ENCODE results near the gene CRYBG1. TPM values are rescaled to one million over a fixed set of nuclear protein-coding genes. Genes with fewer than 3 reads are reported as not detected.
A peak's percentile ranks its signal among the peaks of the same experiment; 100 is the strongest.

CRYBG1 gene
- total RNA-seq, 1 experiment from 2014 or later = 2.9 TPM

GRCh38 chr6:106413016-106413415 lies 52.5 kb downstream of the CRYBG1 start:
- intact Hi-C loops (cut with micrococcal nuclease; ENCODE audit: unreplicated experiment) = no loop called here
- POLR2A ChIA-PET (ENCODE audit: low non-redundant PET) = no interaction called here
- no peak for DNase-seq (ENCODE audit: low spot score)
- H3K4me1 ChIP-seq (ENCODE audit: insufficient read depth, low read length, poor library complexity, severe bottlenecking) = peaks cover 43% of the 10 kb centered on the region
- BruUV-seq (replicated peaks) = no TSS peak
- H3K27me3 ChIP-seq (replicated peaks; ENCODE audit: insufficient read depth, low read depth, low read length, poor library complexity) = no peaks in the 10 kb centered on the region
- TF ChIP-seq, protein P1, sequence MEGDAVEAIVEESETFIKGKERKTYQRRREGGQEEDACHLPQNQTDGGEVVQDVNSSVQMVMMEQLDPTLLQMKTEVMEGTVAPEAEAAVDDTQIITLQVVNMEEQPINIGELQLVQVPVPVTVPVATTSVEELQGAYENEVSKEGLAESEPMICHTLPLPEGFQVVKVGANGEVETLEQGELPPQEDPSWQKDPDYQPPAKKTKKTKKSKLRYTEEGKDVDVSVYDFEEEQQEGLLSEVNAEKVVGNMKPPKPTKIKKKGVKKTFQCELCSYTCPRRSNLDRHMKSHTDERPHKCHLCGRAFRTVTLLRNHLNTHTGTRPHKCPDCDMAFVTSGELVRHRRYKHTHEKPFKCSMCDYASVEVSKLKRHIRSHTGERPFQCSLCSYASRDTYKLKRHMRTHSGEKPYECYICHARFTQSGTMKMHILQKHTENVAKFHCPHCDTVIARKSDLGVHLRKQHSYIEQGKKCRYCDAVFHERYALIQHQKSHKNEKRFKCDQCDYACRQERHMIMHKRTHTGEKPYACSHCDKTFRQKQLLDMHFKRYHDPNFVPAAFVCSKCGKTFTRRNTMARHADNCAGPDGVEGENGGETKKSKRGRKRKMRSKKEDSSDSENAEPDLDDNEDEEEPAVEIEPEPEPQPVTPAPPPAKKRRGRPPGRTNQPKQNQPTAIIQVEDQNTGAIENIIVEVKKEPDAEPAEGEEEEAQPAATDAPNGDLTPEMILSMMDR (conservative IDR thresholded peaks at IDR 0.05; ENCODE audit: low read depth, low read length) = no peak
- no peak for TF ChIP-seq EZH2 (IDR thresholded peaks at IDR 0.05; ENCODE audit: borderline replicate concordance, low read depth, low read length, poor library complexity, severe bottlenecking)
- no peak overlapping the region for H3K4me3 ChIP-seq (ENCODE audit: low read depth, low read length, poor library complexity, severe bottlenecking)
- H3K27ac ChIP-seq (ENCODE audit: low read depth, low read length, poor library complexity, severe bottlenecking) = peak overlapping the region; percentile 79
- CTCF ChIA-PET = interaction anchor here (0.6 to 0.8 kb wide), 2 partner anchors 52 to 125 kb away, joined by 4 read pairs; partner anchors contain the start of gene CRYBG1
- H3K36me3 ChIP-seq (ENCODE audit: insufficient read depth, low read length, poor library complexity, severe bottlenecking) = no peaks in the 10 kb centered on the region
- H3K9me3 ChIP-seq (ENCODE audit: low read depth, low read length, poor library complexity, severe bottlenecking) = no peaks in the 10 kb centered on the region

GRCh38 chr6:106413722-106414121 lies 53.2 kb downstream of the CRYBG1 start:
- CTCF ChIA-PET = interaction anchor here (0.6 to 0.8 kb wide), 3 partner anchors 9 to 196 kb away, joined by 3 to 4 read pairs (median 4); partner anchors contain the start of gene CRYBG1
- intact Hi-C loops (cut with micrococcal nuclease; ENCODE audit: unreplicated experiment) = no loop called here

GRCh38 chr6:106415921-106416320 lies 55.4 kb downstream of the CRYBG1 start:
- Histone ChIP-seq H3K4me3 (ENCODE audit: low read depth, low read length, poor library complexity, severe bottlenecking) (no peak overlapping the region), H3K27me3 (replicated peaks; ENCODE audit: insufficient read depth, low read depth, low read length, poor library complexity) (no peaks in the 10 kb centered on the region), H3K36me3 (ENCODE audit: insufficient read depth, low read length, poor library complexity, severe bottlenecking) (no peaks in the 10 kb centered on the region), H3K27ac (ENCODE audit: low read depth, low read length, poor library complexity, severe bottlenecking) (no peak overlapping the region), H3K9me3 (ENCODE audit: low read depth, low read length, poor library complexity, severe bottlenecking) (no peaks in the 10 kb centered on the region), H3K4me1 (ENCODE audit: insufficient read depth, low read length, poor library complexity, severe bottlenecking) (peaks cover 43% of the 10 kb centered on the region)
- TF ChIP-seq, protein P1 (conservative IDR thresholded peaks at IDR 0.05; ENCODE audit: low read depth, low read length) = no peak
- no peak for TF ChIP-seq EZH2 (IDR thresholded peaks at IDR 0.05; ENCODE audit: borderline replicate concordance, low read depth, low read length, poor library complexity, severe bottlenecking)
- DNase-seq (ENCODE audit: low spot score) = peak; percentile 6
- CTCF ChIA-PET = no interaction called here
- intact Hi-C loops (cut with micrococcal nuclease; ENCODE audit: unreplicated experiment) = no loop called here
- POLR2A ChIA-PET (ENCODE audit: low non-redundant PET) = interaction anchor here (0.5 kb wide), 1 partner anchor 28 kb away, joined by 3 read pairs; no protein-coding TSS in a partner anchor
- BruUV-seq (replicated peaks) = no TSS peak

More at GRCh38 chr6:106413722-106414121, 53.2 kb downstream of the CRYBG1 start:
- Histone ChIP-seq H3K27me3 (replicated peaks; ENCODE audit: insufficient read depth, low read depth, low read length, poor library complexity) (no peaks in the 10 kb centered on the region), H3K4me3 (ENCODE audit: low read depth, low read length, poor library complexity, severe bottlenecking) (peak overlapping the region; percentile 1), H3K27ac (ENCODE audit: low read depth, low read length, poor library complexity, severe bottlenecking) (peak overlapping the region; percentile 79), H3K36me3 (ENCODE audit: insufficient read depth, low read length, poor library complexity, severe bottlenecking) (no peaks in the 10 kb centered on the region), H3K9me3 (ENCODE audit: low read depth, low read length, poor library complexity, severe bottlenecking) (no peaks in the 10 kb centered on the region), H3K4me1 (ENCODE audit: insufficient read depth, low read length, poor library complexity, severe bottlenecking) (peaks cover 43% of the 10 kb centered on the region)
- DNase-seq (ENCODE audit: low spot score) = peak; percentile 94
- TF ChIP-seq, protein P1 (conservative IDR thresholded peaks at IDR 0.05; ENCODE audit: low read depth, low read length) = no peak
- TF ChIP-seq EZH2 (IDR thresholded peaks at IDR 0.05; ENCODE audit: borderline replicate concordance, low read depth, low read length, poor library complexity, severe bottlenecking) = no peak
- BruUV-seq (replicated peaks) = no TSS peak
- POLR2A ChIA-PET (ENCODE audit: low non-redundant PET) = no interaction called here

All from A673 (cell line).